GM19438 (cell line): ENCODE results near the gene KIF17.
A peak's percentile ranks its signal among the peaks of the same experiment; 100 is the strongest.
"Not testable (repeated sequence)": the region's sequence is repeated elsewhere in the genome, so short reads cannot be mapped to it uniquely, and the experiment has no call there.

Source experiments
- ATAC-seq: cut with Tn5 transposase; IDR thresholded peaks from one replicate; pipeline ENCODE4 v1.9.1; 2021; ENCODE audit warnings: low read depth; ENCODE audit not compliant: unreplicated experiment

Gene KIF17

GRCh38 chr1:20695515-20695914, 22.3 kb downstream of the KIF17 start:
- ATAC-seq = no peak

- no peak for ATAC-seq
Measured at GRCh38 chr1:20693623-20694022, 24.2 kb downstream of the KIF17 start.

DNA sequence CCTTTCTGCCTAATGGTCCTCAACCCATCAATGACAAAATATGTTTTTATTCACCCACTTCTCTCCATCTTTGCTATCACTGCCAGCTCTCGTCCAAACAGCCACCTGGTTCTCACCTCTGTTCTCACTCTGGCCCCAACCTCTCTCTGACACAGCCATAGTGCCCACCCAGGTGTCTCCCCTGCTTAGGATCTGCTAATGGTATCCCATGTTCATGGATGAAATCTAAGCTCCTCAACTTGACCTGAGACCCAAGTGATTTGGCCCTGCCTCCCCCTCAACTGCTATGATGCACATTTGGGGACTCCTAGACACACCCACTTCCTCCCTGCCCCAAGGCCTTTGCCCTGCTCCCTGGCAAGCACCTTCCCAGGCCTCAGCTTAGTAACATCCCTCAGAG, 25.9 kb downstream of the KIF17 start:
- no peak for ATAC-seq

GRCh38 chr1:20689645-20690056, 28.2 kb downstream of the KIF17 start:
- no peak for ATAC-seq

DNA sequence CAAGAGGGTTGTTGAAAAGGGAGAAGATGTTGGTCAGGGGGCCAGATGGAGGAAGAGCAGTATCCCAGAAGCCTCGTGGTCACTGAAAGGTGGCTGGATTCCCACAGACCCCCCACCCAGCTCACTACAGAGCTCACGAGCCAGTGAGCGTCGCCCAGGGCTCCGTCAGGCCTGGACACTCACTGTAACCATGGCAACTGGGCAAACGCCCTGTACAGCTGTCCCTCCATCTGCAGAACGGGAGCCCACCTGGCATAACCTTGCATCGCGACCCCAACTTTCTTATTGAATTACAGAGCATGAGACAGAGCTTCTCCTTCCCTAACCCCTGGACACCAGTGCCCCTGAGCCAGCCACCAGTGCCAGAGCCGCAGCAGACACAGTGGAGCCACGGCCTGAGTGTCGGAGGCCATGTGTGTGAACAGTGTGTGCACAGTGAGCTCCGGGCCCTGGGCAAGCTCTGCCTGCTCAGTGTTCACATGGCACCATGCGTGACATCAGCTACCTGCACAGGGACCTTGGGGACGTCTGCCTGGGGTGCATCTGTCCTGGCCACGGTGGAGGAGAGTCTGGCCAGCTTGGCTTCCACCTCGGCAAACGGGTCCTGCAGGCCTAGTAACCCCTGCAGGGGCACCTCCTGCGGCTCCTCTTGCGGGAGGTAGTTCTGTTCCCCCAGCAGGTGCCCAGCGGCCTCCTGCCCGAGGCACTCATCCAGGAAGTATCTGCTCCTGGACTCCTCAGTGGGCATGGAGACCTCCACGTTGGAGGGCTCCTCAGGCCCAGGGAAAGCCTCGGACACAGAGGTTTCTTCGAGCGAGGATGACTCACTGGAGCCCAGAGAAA, 30.7 kb downstream of the KIF17 start:
- ATAC-seq = no peak

DNA sequence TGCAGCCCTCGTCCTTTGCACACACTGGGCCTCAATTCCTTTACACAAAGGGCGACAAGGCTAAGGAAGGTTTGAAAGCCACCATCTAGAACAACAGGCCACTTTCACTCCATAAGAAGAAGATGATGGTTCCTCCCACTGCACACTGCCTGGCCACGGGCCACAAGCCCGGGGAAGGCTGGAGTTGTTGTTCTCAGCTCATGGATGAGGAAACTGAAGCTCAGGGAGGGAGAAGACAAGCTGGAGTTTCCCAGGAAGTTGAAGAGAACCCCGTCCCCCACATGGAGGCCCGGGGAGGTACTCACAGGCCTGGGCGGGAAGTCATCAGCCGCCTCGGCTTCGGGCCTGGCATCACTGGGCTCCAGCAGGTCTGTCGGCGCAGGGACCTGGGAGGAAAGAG, 32.1 kb downstream of the KIF17 start:
- ATAC-seq = no peak

DNA sequence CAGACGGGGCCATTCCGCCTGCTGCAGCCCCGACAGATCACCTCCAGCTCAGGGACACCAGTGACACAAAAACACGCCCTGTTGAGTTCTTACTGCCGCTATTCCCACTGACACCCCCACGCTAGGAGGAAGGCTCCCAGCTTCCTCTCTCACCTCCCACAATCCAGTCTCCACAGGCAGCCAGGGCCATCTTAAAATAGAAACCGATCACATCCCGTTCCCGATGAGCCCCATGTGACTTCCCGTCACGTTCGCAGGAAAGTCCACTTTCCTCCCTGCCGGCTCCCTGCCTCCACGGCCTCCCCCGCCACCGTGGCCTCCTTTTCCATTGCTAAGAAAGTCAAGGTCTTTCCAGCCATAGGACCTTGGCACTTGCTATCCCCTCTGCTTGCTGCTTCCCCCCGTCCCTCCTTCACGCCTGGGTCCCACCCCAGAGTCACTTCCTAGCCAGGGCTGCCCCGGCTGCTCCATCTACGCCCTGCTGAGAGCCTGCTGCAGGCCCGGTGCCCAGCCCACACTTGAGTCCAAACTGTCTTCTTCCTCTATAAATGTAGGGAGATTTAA, 32.6 kb downstream of the KIF17 start:
- ATAC-seq = no peak

GRCh38 chr1:20684651-20685050, 33.2 kb downstream of the KIF17 start:
- ATAC-seq = no peak

- no peak for ATAC-seq
Measured at GRCh38 chr1:20684050-20684620, 33.7 kb downstream of the KIF17 start.

- ATAC-seq = no peak
Measured at GRCh38 chr1:20683614-20684013, 34.2 kb downstream of the KIF17 start.

DNA sequence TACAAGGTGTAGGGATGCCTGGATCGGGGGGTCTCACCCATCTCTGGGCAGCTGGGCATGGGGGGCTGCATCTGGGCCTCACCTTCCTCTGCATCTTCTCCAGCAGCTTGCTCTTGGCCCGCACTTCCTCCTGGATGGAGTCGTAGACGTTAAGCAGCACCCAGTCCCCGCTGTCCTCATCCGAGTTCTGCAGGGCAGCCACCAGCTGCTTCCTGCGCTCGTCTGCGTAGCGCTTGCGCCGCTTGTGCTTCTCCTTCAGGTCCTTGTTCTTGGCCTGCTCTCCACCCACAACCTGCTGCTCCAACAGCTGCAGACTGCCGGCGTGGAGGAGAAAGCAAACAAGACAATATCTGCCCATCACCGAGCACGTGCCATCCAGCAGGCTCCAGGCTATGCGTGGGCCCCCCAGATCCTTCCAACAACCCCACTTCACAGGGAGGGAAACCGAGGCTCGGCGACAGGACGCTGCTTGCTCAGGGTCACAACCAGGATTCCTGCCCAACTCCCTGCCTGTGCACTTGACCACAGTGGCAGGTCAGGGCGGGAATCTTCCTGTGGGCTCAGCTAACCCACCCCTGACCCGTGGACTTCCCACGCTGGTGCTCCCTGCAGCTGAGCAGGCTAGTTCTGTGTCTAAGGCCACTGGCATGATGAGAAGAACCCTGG, 35.1 kb downstream of the KIF17 start:
- no peak for ATAC-seq

DNA sequence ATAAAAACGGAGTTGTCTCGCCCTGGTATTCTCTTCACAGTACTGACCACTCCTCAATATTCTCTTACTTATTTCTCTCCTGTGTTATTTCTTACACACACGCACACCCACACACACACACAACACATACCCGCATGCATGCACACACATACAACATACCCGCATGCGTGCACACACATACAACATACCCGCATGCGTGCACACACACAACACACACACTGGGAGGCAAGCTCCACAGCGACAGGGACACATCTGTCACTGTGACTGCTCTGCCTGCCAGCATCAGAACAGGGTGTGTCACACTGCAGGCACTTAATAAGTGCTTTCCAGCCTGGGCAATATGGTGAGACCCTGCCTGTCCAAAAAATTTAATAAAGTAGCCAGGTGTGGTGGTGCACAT, 35.8 kb downstream of the KIF17 start:
- ATAC-seq = no peak

GRCh38 chr1:20680269-20680668, 37.5 kb downstream of the KIF17 start:
- no peak for ATAC-seq

GRCh38 chr1:20678599-20678998, 39.2 kb downstream of the KIF17 start:
- peak; percentile 74 for ATAC-seq

DNA sequence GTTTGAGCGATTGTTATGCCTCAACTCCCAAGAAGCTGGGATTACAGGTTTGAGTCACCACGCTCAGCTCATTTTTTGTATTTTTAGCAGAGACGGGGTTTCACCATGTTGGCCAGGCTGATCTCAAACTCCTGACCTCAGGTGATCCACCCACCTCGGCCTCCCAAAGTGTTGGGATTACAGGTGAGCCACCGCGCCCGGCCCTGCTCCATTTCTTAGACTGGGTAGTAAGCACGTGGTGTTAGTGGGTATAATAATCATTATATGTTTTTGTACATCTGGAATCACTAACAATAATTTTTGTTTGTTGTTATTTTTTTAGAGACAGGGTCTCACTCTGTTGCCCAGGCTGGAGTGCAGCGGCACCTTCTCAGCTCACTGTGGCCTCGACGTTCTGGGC, 44.2 kb downstream of the KIF17 start:
- ATAC-seq = not testable (repeated sequence)

- no peak for ATAC-seq
Measured at GRCh38 chr1:20672265-20672632, 45.6 kb downstream of the KIF17 start.

GRCh38 chr1:20670936-20671335, 46.9 kb downstream of the KIF17 start:
- no peak for ATAC-seq

GRCh38 chr1:20668581-20668980, 49.2 kb downstream of the KIF17 start:
- ATAC-seq = no peak

- no peak for ATAC-seq
Measured at GRCh38 chr1:20666804-20667203, 51.0 kb downstream of the KIF17 start.

GRCh38 chr1:20666146-20666545, 51.7 kb downstream of the KIF17 start:
- no peak for ATAC-seq

GRCh38 chr1:20665726-20666125, 52.1 kb downstream of the KIF17 start:
- ATAC-seq = no peak
